ENCODE data around the gene ANP32B. TPM values are rescaled to one million over a fixed set of nuclear protein-coding genes. Genes with fewer than 3 reads are reported as not detected.

The ANP32B gene
- polyA plus RNA-seq, 1 of the 3 experiments (the other 2 are of a cell fraction) = 28.4 TPM

- ChIA-PET POLR2A (no interaction called here), CTCF (interaction anchor here (1.6 to 2.0 kb wide), 2 partner anchors 15 to 127 kb away, joined by 4 to 10 read pairs; partner anchors contain the start of gene TRMO)
- H3K36me3 ChIP-seq (replicated peaks in 1 of 2; ENCODE audit: control insufficient read depth in 1 of 2, insufficient read depth in 2 of 2, low read length in 1 of 2) = no peaks in the 10 kb centered on the region
These were observed 67.2 kb downstream of the ANP32B start for GRCh38 chr9:98050351-98050750.

GRCh38 chr9:98054376-98054951 is 71.3 kb downstream of the ANP32B start:
- CTCF ChIA-PET = interaction anchor here (1.0 to 1.3 kb wide), 2 partner anchors 10 to 131 kb away, joined by 4 read pairs; no protein-coding TSS in a partner anchor
- Histone ChIP-seq H3K27me3 (ENCODE audit: insufficient read depth) (no peaks in the 10 kb centered on the region), H3K9ac (no peak overlapping the region), H3K9me3 (no peaks in the 10 kb centered on the region), H2AFZ (ENCODE audit: low read depth) (no peak overlapping the region), H3K4me3 (ENCODE audit: low read depth in 2 of 2, low read length in 1 of 2) (no peak overlapping the region), H3F3A (replicated peaks; ENCODE audit: insufficient read depth) (peaks cover 8% of the 10 kb centered on the region), H3K4me1 (ENCODE audit: control insufficient read depth in 1 of 2, insufficient read depth in 2 of 2, low read depth in 1 of 2, low read length in 1 of 2) (peaks cover 3 to 12% of the 10 kb centered on the region in 2 experiments; a peak in 2 of 4 replicates), H3K79me2 (ENCODE audit: insufficient read depth) (peaks cover 26% of the 10 kb centered on the region), H4K20me1 (ENCODE audit: insufficient read depth) (no peaks in the 10 kb centered on the region), H3K27ac (ENCODE audit: low read depth in 2 of 2, low read length in 1 of 2) (no peak overlapping the region), H3K36me3 (replicated peaks in 1 of 2; ENCODE audit: control insufficient read depth in 1 of 2, insufficient read depth in 2 of 2, low read length in 1 of 2) (no peaks in the 10 kb centered on the region), H3K9me2 (no peaks in the 10 kb centered on the region), H3K4me2 (no peak overlapping the region)
- 91% methylated on average over 5 of the region's 7 CpGs for WGBS (ENCODE audit: low lambda C conversion rate)
- POLR2A ChIA-PET = no interaction called here
- DNase-seq = no peak
- TF ChIP-seq FOXJ3 (CRISPR knock-in tag; IDR thresholded peaks at IDR 0.05) (no peak), USF1 (IDR thresholded peaks at IDR 0.05; ENCODE audit: borderline replicate concordance, low read depth) (no peak), ZBTB33 (IDR thresholded peaks at IDR 0.05; ENCODE audit: borderline replicate concordance, low read depth) (no peak), RXRA (IDR thresholded peaks at IDR 0.05; ENCODE audit: borderline replicate concordance, low read depth) (no peak), SIN3A (IDR thresholded peaks at IDR 0.05; ENCODE audit: borderline replicate concordance, low read depth, low read length) (no peak), REST (IDR thresholded peaks at IDR 0.05; ENCODE audit: low read depth, low read length) (no peak), RCOR1 (IDR thresholded peaks at IDR 0.05; ENCODE audit: low read length) (no peak), JUND (IDR thresholded peaks at IDR 0.05) (no peak), EZH2phosphoT487 (IDR thresholded peaks at IDR 0.05; ENCODE audit: borderline replicate concordance, low read depth) (no peak), IRF3 (IDR thresholded peaks at IDR 0.05; ENCODE audit: low read depth, low read length) (no peak), NRF1 (IDR thresholded peaks at IDR 0.05; ENCODE audit: low read depth, low read length) (no peak), MXI1 (IDR thresholded peaks at IDR 0.05; ENCODE audit: low read depth, low read length) (no peak)

More at GRCh38 chr9:98050351-98050750, 67.2 kb downstream of the ANP32B start:
- H3K4me3 ChIP-seq (ENCODE audit: low read depth in 2 of 2, low read length in 1 of 2) = no peak overlapping the region
- no peaks in the 10 kb centered on the region for H3K79me2 ChIP-seq (ENCODE audit: insufficient read depth)
- H3K9ac ChIP-seq = no peak overlapping the region
- H3K4me1 ChIP-seq (ENCODE audit: control insufficient read depth in 1 of 2, insufficient read depth in 2 of 2, low read depth in 1 of 2, low read length in 1 of 2) = no peaks in the 10 kb centered on the region
- no peak overlapping the region for H3K27ac ChIP-seq (ENCODE audit: low read depth in 2 of 2, low read length in 1 of 2)
- H2AFZ ChIP-seq (ENCODE audit: low read depth) = no peak overlapping the region
- no peaks in the 10 kb centered on the region for H3K27me3 ChIP-seq (ENCODE audit: insufficient read depth)
- no peaks in the 10 kb centered on the region for H3K9me3 ChIP-seq
- H3F3A ChIP-seq (replicated peaks; ENCODE audit: insufficient read depth) = no peaks in the 10 kb centered on the region
- H4K20me1 ChIP-seq (ENCODE audit: insufficient read depth) = no peaks in the 10 kb centered on the region
- H3K9me2 ChIP-seq = no peaks in the 10 kb centered on the region
- DNase-seq = no peak
- 94% methylated on average over 4 of the region's 4 CpGs for WGBS (ENCODE audit: low lambda C conversion rate)
- no peak for TF ChIP-seq EZH2phosphoT487 (IDR thresholded peaks at IDR 0.05; ENCODE audit: borderline replicate concordance, low read depth)
- TF ChIP-seq MAX (IDR thresholded peaks at IDR 0.05; ENCODE audit: low read depth) = no peak
- TF ChIP-seq USF2 (IDR thresholded peaks at IDR 0.05; ENCODE audit: borderline replicate concordance, low read depth, low read length) = no peak
- TF ChIP-seq NRF1 (IDR thresholded peaks at IDR 0.05; ENCODE audit: low read depth, low read length) = no peak
- no peak for TF ChIP-seq MEF2A (IDR thresholded peaks at IDR 0.05; ENCODE audit: borderline replicate concordance, low read depth)
- TF ChIP-seq SIN3A (IDR thresholded peaks at IDR 0.05; ENCODE audit: borderline replicate concordance, low read depth, low read length) = no peak
- no peak overlapping the region for H3K4me2 ChIP-seq

Data from SK-N-SH (cell line).